H9 (cell line): Measurements from ENCODE around the gene TRPV4. TPM values are rescaled to one million over a fixed set of nuclear protein-coding genes. Genes with fewer than 3 reads are reported as not detected.

Source experiments
- DNase-seq: peaks from one replicate; pipeline ENCODE4 v3.0.0-alpha.2; 2017
- H2AFZ ChIP-seq: one replicate; pipeline ENCODE4 v1.6.1; 2013; ENCODE audit warnings: mild to moderate bottlenecking, low read length, control low read depth, moderate library complexity
- H2AK5ac ChIP-seq: 2 replicates; pipeline ENCODE4 v1.6.1; 2013; ENCODE audit warnings: low read length, control low read depth, mixed read lengths; ENCODE audit not compliant: insufficient read length
- H2BK120ac ChIP-seq: one replicate; pipeline ENCODE4 v1.6.1; 2013; ENCODE audit warnings: low read depth, mild to moderate bottlenecking, low read length, control low read depth, inconsistent platforms; ENCODE audit not compliant: poor library complexity, severe bottlenecking
- H2BK12ac ChIP-seq: 2 replicates; pipeline ENCODE4 v1.6.1; 2013; ENCODE audit warnings: low read length, control low read depth, mixed read lengths, low read depth; ENCODE audit not compliant: insufficient read length
- H2BK15ac ChIP-seq: 2 replicates; pipeline ENCODE4 v1.6.1; 2013; ENCODE audit warnings: low read depth, low read length, control low read depth
- H2BK20ac ChIP-seq: one replicate; pipeline ENCODE4 v1.6.1; 2013; ENCODE audit warnings: low read depth, mild to moderate bottlenecking, low read length, control low read depth, inconsistent platforms; ENCODE audit not compliant: poor library complexity, severe bottlenecking
- H2BK5ac ChIP-seq: 2 replicates; pipeline ENCODE4 v1.6.1; 2013; ENCODE audit warnings: low read length, control low read depth, mixed read lengths; ENCODE audit not compliant: insufficient read length
- H3K14ac ChIP-seq: 2 replicates; pipeline ENCODE4 v1.6.1; 2013; ENCODE audit warnings: low read length, control low read depth; ENCODE audit not compliant: insufficient read depth
- H3K18ac ChIP-seq: 2 replicates; pipeline ENCODE4 v1.6.1; 2013; ENCODE audit warnings: low read depth, mild to moderate bottlenecking, mixed read lengths, low read length, control low read depth; ENCODE audit not compliant: insufficient read length
- H3K23ac ChIP-seq: 2 replicates; pipeline ENCODE4 v1.6.1; 2013; ENCODE audit warnings: low read length, control low read depth, mixed read lengths, low read depth; ENCODE audit not compliant: insufficient read length
- H3K23me2 ChIP-seq: 2 replicates; pipeline ENCODE4 v1.6.1; 2013; ENCODE audit warnings: low read depth, mild to moderate bottlenecking, mixed read lengths, low read length, control low read depth; ENCODE audit not compliant: insufficient read length, poor library complexity, severe bottlenecking
- H3K27ac ChIP-seq: 2 replicates; pipeline ENCODE4 v1.5.1; 2013; ENCODE audit warnings: low read length, control low read depth, mixed read lengths, low read depth; ENCODE audit not compliant: insufficient read length
- H3K27me3 ChIP-seq: 2 replicates; pipeline ENCODE4 v1.6.1; 2013; ENCODE audit warnings: low read length, control low read depth, inconsistent platforms; ENCODE audit not compliant: insufficient read depth
- H3K4ac ChIP-seq: 2 replicates; pipeline ENCODE4 v1.6.1; 2013; ENCODE audit warnings: low read depth, mild to moderate bottlenecking, control low read depth, inconsistent platforms, low read length, moderate library complexity
- H3K4me1 ChIP-seq: 2 replicates; pipeline ENCODE4 v1.6.1; 2013; ENCODE audit warnings: low read length, control low read depth, inconsistent platforms; ENCODE audit not compliant: insufficient read depth
- H3K4me2 ChIP-seq: 2 replicates; pipeline ENCODE4 v1.6.1; 2013; ENCODE audit warnings: low read length, control low read depth, mixed read lengths; ENCODE audit not compliant: insufficient read length, insufficient read depth
- H3K56ac ChIP-seq: 2 replicates; pipeline ENCODE4 v1.6.1; 2013; ENCODE audit warnings: low read depth, mild to moderate bottlenecking, mixed read lengths, low read length, control low read depth; ENCODE audit not compliant: insufficient read length
- H3K79me1 ChIP-seq: 2 replicates; pipeline ENCODE4 v1.6.1; 2013; ENCODE audit warnings: low read depth, mild to moderate bottlenecking, moderate library complexity, low read length, control low read depth, inconsistent platforms; ENCODE audit not compliant: insufficient read depth, poor library complexity, severe bottlenecking
- H3K79me2 ChIP-seq: 2 replicates; pipeline ENCODE4 v1.6.1; 2013; ENCODE audit warnings: low read length, control low read depth, inconsistent platforms; ENCODE audit not compliant: insufficient read depth
- H3K9ac ChIP-seq: 2 replicates; pipeline ENCODE4 v1.6.1; 2013; ENCODE audit warnings: low read length, control low read depth, mixed read lengths; ENCODE audit not compliant: insufficient read length; ENCODE audit errors: extremely low read depth
- H3K9me3 ChIP-seq: one replicate; pipeline ENCODE4 v1.6.1; 2013; ENCODE audit warnings: low read depth, low read length, inconsistent platforms; ENCODE audit not compliant: control insufficient read depth
- H3T11ph ChIP-seq: one replicate; pipeline ENCODE4 v1.6.1; 2013; ENCODE audit warnings: mild to moderate bottlenecking, low read length, control low read depth, inconsistent platforms
- H4K20me1 ChIP-seq: one replicate; pipeline ENCODE4 v1.6.1; 2013; ENCODE audit not compliant: control insufficient read depth, insufficient read length, insufficient read depth
- H4K5ac ChIP-seq: 2 replicates; pipeline ENCODE4 v1.6.1; 2013; ENCODE audit warnings: low read depth, mild to moderate bottlenecking, mixed read lengths, low read length, control low read depth; ENCODE audit not compliant: insufficient read length
- H4K8ac ChIP-seq: replicated peaks from 2 replicates; pipeline ENCODE4 v1.6.1; 2013; ENCODE audit warnings: low read length, control low read depth, mixed read lengths, low read depth; ENCODE audit not compliant: insufficient read length
- H4K91ac ChIP-seq: 2 replicates; pipeline ENCODE4 v1.6.1; 2013; ENCODE audit warnings: low read depth, mild to moderate bottlenecking, moderate library complexity, mixed read lengths, low read length, control low read depth; ENCODE audit not compliant: insufficient read length
- H3K27ac Mint-ChIP-seq, 3 experiments: 2 replicates in 2 of 3; 3 replicates in 1 of 3; pipeline ENCODE4 v1.8.0; 2020 to 2021; ENCODE audit warnings: mixed read lengths in 3 of 3, mild to moderate bottlenecking in 1 of 3, moderate library complexity in 1 of 3
- H3K27me3 Mint-ChIP-seq: 2 replicates; pipeline ENCODE4 v1.8.0; 2021; ENCODE audit warnings: low read depth, mild to moderate bottlenecking, moderate library complexity, mixed read lengths
- H3K36me3 Mint-ChIP-seq, 3 experiments: 2 replicates in 2 of 3; 3 replicates in 1 of 3; pipeline ENCODE4 v1.8.0; 2020 to 2021; ENCODE audit warnings: low read depth in 3 of 3, mixed read lengths in 3 of 3; ENCODE audit not compliant: insufficient read depth in 1 of 3
- H3K4me1 Mint-ChIP-seq, 2 experiments: 2 replicates each; pipeline ENCODE4 v1.8.0; 2020; ENCODE audit warnings: mixed read lengths in 2 of 2
- H3K4me3 Mint-ChIP-seq, 2 experiments: 2 replicates in 1 of 2; 3 replicates in 1 of 2; pipeline ENCODE4 v1.8.0; 2020 to 2021; ENCODE audit warnings: mild to moderate bottlenecking in 2 of 2, mixed read lengths in 2 of 2, moderate library complexity in 1 of 2
- H3K9me3 Mint-ChIP-seq, 2 experiments: 2 replicates in 1 of 2; 3 replicates in 1 of 2; pipeline ENCODE4 v1.8.0; 2020; ENCODE audit warnings: mild to moderate bottlenecking in 2 of 2, mixed read lengths in 2 of 2, moderate library complexity in 1 of 2
- total RNA-seq: library from RNA; stranded (reverse); gene quantifications from 2 replicates; pipeline ENCODE4 v1.2.1, GENCODE V29; 2021
- TF ChIP-seq, protein P1 (sequence below): fragments of 200-600 bp; sonication (generic); conservative IDR thresholded peaks from 3 replicates; pipeline ENCODE4 v1.8.0; 2021; ENCODE audit warnings: antibody characterized with exemption, mild to moderate bottlenecking

TRPV4 gene
- total RNA-seq, 1 experiment from 2014 or later, result 4.9 TPM

DNA sequence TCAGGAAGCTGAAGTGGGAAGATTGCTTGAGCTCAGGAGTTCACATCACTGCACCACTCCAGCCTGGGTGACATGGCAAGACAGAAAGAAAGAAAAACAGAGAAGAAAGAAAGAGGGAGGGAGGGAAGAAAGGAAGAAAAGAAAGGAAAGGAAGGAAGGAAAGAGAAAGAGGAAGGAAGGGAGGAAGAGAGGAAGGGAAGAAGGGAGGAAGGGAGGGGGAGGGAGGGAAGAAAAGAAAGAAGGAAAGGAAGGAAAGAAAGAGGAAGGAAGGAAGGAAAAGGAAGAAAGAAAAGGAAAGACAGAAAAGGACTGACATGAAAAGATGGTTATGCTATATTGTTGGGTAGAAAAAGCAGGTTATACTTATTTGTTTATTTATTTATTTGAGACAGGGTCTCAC lies 43.2 kb upstream of the TRPV4 start:
- Histone ChIP-seq H2BK12ac (no peak overlapping the region), H3T11ph (no peak overlapping the region), H3K79me1 (peaks cover 2% of the 10 kb centered on the region), H3K14ac (no peak overlapping the region), H2BK5ac (no peak overlapping the region), H3K18ac (no peak overlapping the region), H3K9ac (no peak overlapping the region), H3K4me2 (no peak overlapping the region), H3K23ac (no peak overlapping the region), H3K4ac (no peak overlapping the region), H4K5ac (no peak overlapping the region), H2AFZ (no peak overlapping the region), H4K8ac (no peak overlapping the region), H3K4me1 (peaks cover 5% of the 10 kb centered on the region), H3K27me3 (no peaks in the 10 kb centered on the region), H2BK20ac (no peak overlapping the region), H3K27ac (no peak overlapping the region), H3K79me2 (peaks cover 8% of the 10 kb centered on the region; the same call in 1 of the 2 replicates), H2BK15ac (no peak overlapping the region), H2AK5ac (no peak overlapping the region), H2BK120ac (no peak overlapping the region), H4K20me1 (no peaks in the 10 kb centered on the region), H3K23me2 (peaks cover 11% of the 10 kb centered on the region), H3K56ac (no peak overlapping the region), H3K9me3 (no peaks in the 10 kb centered on the region), H4K91ac (no peak overlapping the region)
- TF ChIP-seq, protein P1, sequence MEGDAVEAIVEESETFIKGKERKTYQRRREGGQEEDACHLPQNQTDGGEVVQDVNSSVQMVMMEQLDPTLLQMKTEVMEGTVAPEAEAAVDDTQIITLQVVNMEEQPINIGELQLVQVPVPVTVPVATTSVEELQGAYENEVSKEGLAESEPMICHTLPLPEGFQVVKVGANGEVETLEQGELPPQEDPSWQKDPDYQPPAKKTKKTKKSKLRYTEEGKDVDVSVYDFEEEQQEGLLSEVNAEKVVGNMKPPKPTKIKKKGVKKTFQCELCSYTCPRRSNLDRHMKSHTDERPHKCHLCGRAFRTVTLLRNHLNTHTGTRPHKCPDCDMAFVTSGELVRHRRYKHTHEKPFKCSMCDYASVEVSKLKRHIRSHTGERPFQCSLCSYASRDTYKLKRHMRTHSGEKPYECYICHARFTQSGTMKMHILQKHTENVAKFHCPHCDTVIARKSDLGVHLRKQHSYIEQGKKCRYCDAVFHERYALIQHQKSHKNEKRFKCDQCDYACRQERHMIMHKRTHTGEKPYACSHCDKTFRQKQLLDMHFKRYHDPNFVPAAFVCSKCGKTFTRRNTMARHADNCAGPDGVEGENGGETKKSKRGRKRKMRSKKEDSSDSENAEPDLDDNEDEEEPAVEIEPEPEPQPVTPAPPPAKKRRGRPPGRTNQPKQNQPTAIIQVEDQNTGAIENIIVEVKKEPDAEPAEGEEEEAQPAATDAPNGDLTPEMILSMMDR, result no peak
- DNase-seq, result no peak
- no peak overlapping the region for H3K27ac Mint-ChIP-seq
- H3K4me1 Mint-ChIP-seq, result peaks cover 34% of the 10 kb centered on the region in 2 experiments
- H3K4me3 Mint-ChIP-seq, result no peak overlapping the region
- H3K9me3 Mint-ChIP-seq, result no peaks in the 10 kb centered on the region; a peak in 1 of 5 replicates
- H3K36me3 Mint-ChIP-seq, result no peaks in the 10 kb centered on the region; a peak in 2 of 7 replicates
- H3K27me3 Mint-ChIP-seq, result peaks cover 4% of the 10 kb centered on the region
